SU-DHL-6 (cell line): Measurements from ENCODE around the gene PLSCR5.

Experiments
- CTCF ChIP-seq: fragments of 200-600 bp; sonication (generic); IDR thresholded peaks from one replicate; pipeline ENCODE4 v1.5.1; 2017; ENCODE audit warnings: antibody characterized with exemption, mild to moderate bottlenecking, low read length, moderate library complexity; ENCODE audit not compliant: insufficient read depth, poor library complexity, severe bottlenecking
- EZH2phosphoT487 ChIP-seq: fragments of 200-600 bp; sonication (generic), shearing (Covaris generic); conservative IDR thresholded peaks from 2 replicates; pipeline ENCODE4 v1.6.1; 2018; ENCODE audit warnings: mild to moderate bottlenecking, antibody characterized with exemption, low read length, moderate library complexity, mixed read lengths

GRCh38 chr3:146626403-146627122 is 21.4 kb upstream of the PLSCR5 start:
- TF ChIP-seq CTCF: no peak
- no peak for TF ChIP-seq EZH2phosphoT487
